HTR-8/SVneo (cell line): ENCODE data around the gene ATP5PD.

ENCODE experiments used
- DNase-seq: peaks from one replicate; pipeline ENCODE4 v3.0.0; 2011; ENCODE audit warnings: low spot score, mixed read lengths; ENCODE audit not compliant: insufficient read length
- FAIRE-seq: peaks from 2 replicates; lab custom pipeline; 2011; peaks lifted over from hg19 to GRCh38; lab: Jason Lieb, UNC

ATP5PD gene

GRCh38 chr17:75003070-75003956 is 43.5 kb downstream of the ATP5PD start:
- no peak for FAIRE-seq
- DNase-seq: no peak

- DNase-seq: no peak
- FAIRE-seq: no peak
These were observed 44.6 kb downstream of the ATP5PD start for GRCh38 chr17:75001915-75002843.

GRCh38 chr17:74999523-74999922 is 47.2 kb downstream of the ATP5PD start:
- no peak for DNase-seq
- FAIRE-seq: no peak

- DNase-seq (no peak), FAIRE-seq (no peak)
These were observed 48.0 kb downstream of the ATP5PD start for GRCh38 chr17:74998783-74999182.

GRCh38 chr17:74995847-74996246 is 50.9 kb downstream of the ATP5PD start:
- no peak for DNase-seq

GRCh38 chr17:74994440-74994839 is 52.3 kb downstream of the ATP5PD start:
- FAIRE-seq (no peak), DNase-seq (no peak)

More at GRCh38 chr17:74995847-74996246, 50.9 kb downstream of the ATP5PD start:
- no peak for FAIRE-seq

- no peak for DNase-seq
- FAIRE-seq: no peak
These were observed 54.5 kb downstream of the ATP5PD start for GRCh38 chr17:74992223-74992622.

- no peak for FAIRE-seq
- DNase-seq: no peak
These were observed 56.1 kb downstream of the ATP5PD start for GRCh38 chr17:74990581-74991105.
